Pancreas (tissue), 10 donors: ENCODE measurements around the gene POLA2. TPM values are rescaled to one million over a fixed set of nuclear protein-coding genes. Genes with fewer than 3 reads are reported as not detected.

Source experiments
- ATAC-seq, 4 donors: fragments of 200-7000 bp; cut with Tn5 transposase; one replicate each; pipeline versions ENCODE4 v1.8.0 to v1.9.1; 2020; ENCODE audit warnings: mild to moderate bottlenecking in 4 of 4, moderate library complexity in 4 of 4
- DNase-seq, 6 donors: peaks; one replicate each; pipeline ENCODE4 v3.0.0-alpha.2; 2020
- FAIRE-seq: peaks from 2 replicates; lab custom pipeline; 2012; peaks lifted over from hg19 to GRCh38; lab: Jason Lieb, UNC
- H3K27ac ChIP-seq, 4 donors: fragments of 200-600 bp; sonication (generic); 1 replicate in 3 of 4; 2 replicates in 1 of 4; pipeline versions ENCODE4 v1.5.0 to v1.8.0; 2020
- H3K27me3 ChIP-seq, 4 donors: fragments of 200-600 bp; one replicate each; pipeline ENCODE4 v1.8.0; 2021
- H3K36me3 ChIP-seq, 3 donors: fragments of 200-600 bp; sonication (generic) in 1 of 3; one replicate each; pipeline versions ENCODE4 v1.5.0 to v1.8.0; 2020 to 2021
- H3K4me1 ChIP-seq, 3 donors: fragments of 200-600 bp; one replicate each; pipeline ENCODE4 v1.8.0; 2021
- H3K4me3 ChIP-seq, 4 donors: fragments of 200-600 bp; sonication (generic) in 2 of 4; one replicate each; pipeline versions ENCODE4 v1.5.0 to v1.8.0; 2020 to 2021
- H3K9me3 ChIP-seq, 4 donors: fragments of 200-600 bp; one replicate each; pipeline ENCODE4 v1.8.0; 2021
- CTCF ChIP-seq, 4 donors: fragments of 200-600 bp; sonication (generic) in 3 of 4; IDR thresholded peaks; one replicate each; pipeline versions ENCODE4 v1.5.0 to v1.8.0; 2021; ENCODE audit warnings: antibody characterized with exemption in 4 of 4
- WGBS, 2 donors: extraction: QIAGEN DNeasy Blood & Tissue Kit; methylation state at CpG; one replicate each; pipeline ENCODE4 v1.1.7; 2013; 5-methylcytosine and 5-hydroxymethylcytosine counted together
- intact Hi-C, 3 donors: fragments of 100-400 bp; cut with DNase I; formaldehyde crosslinking; loops; one replicate each; pipeline versions ENCODE4 v1.11.1 to v1.14.2; 2022
- polyA plus RNA-seq, 2 donors: library from polyadenylated mRNA; stranded (reverse); fragments of 200-250 nt; gene quantifications; one replicate each; pipeline ENCODE4 v1.2.3, GENCODE V29; 2013
- total RNA-seq, 6 donors: library from RNA; stranded (reverse); fragmentation: NEBNext Ultra II Directional in 4 of 6; extraction: Animal tissue kit (Norgen Biotek cat#: 25700) in 4 of 6; gene quantifications; one replicate each; pipeline versions ENCODE4 v1.2.1 to v1.2.4, GENCODE V29; 2021 to 2023
- donor health status: healthy with polysubstance abuse.
- donor health status: DM: no; HTN: no; CAD: no; lungs with moderate emphysema.
- donor health status: DM: no; HTN: no; CAD: no.
- donor health status: control.
- donor health status: control.
- donor health status: Bipolar disorder and iron deficiency.
- donor health status: DM: yes; HTN: yes; CAD: no.
- donor health status: DM: no; HTN: no; CAD: no.
- donor health status: DM: no; HTN: no; CAD: no.
- donor health status: DM: yes; HTN: yes; CAD: no.

Gene POLA2
- total and polyA plus RNA-seq, 8 donors: 3.1 to 7.5 (median 5.6) TPM

- no peaks in the 10 kb centered on the region for H3K4me1 ChIP-seq
- H3K36me3 ChIP-seq: peaks cover 0 to 12% (median 0%) of the 10 kb centered on the region in 3 donors
- DNase-seq (no peak), ATAC-seq (peak in 3 of 4 donors; percentile 39 to 55 (median 39)), FAIRE-seq (no peak)
- H3K27ac ChIP-seq: no peak overlapping the region
- H3K4me3 ChIP-seq: no peak overlapping the region
- intact Hi-C loops: no loop called here
- no peaks in the 10 kb centered on the region for H3K9me3 ChIP-seq
- TF ChIP-seq CTCF (IDR thresholded peaks at IDR 0.05): no peak
- 82 to 84% methylated on average over 8 of the region's 8 CpGs for WGBS, 2 donors
- H3K27me3 ChIP-seq: no peaks in the 10 kb centered on the region
These were observed 36.4 kb downstream of the POLA2 start for GRCh38 chr11:65298131-65298535.

GRCh38 chr11:65298655-65299179 lies 37.0 kb downstream of the POLA2 start:
- WGBS, 2 donors: 87 to 90% methylated on average over 12 of the region's 12 CpGs
- Histone ChIP-seq H3K4me3 (no peak overlapping the region), H3K27me3 (no peaks in the 10 kb centered on the region), H3K36me3 (peaks cover 0 to 12% (median 0%) of the 10 kb centered on the region in 3 donors), H3K27ac (no peak overlapping the region), H3K9me3 (no peaks in the 10 kb centered on the region), H3K4me1 (no peaks in the 10 kb centered on the region)
- intact Hi-C loops: no loop called here
- ATAC-seq (peak in 3 of 4 donors; percentile 8 to 33 (median 14)), DNase-seq (no peak), FAIRE-seq (no peak)
- TF ChIP-seq CTCF (IDR thresholded peaks at IDR 0.05): no peak

GRCh38 chr11:65300621-65301275 lies 39.0 kb downstream of the POLA2 start:
- no peaks in the 10 kb centered on the region for H3K9me3 ChIP-seq
- no peak overlapping the region for H3K4me3 ChIP-seq
- no peaks in the 10 kb centered on the region for H3K27me3 ChIP-seq
- intact Hi-C loops: no loop called here
- peaks cover 3 to 8% (median 8%) of the 10 kb centered on the region in 3 donors for H3K4me1 ChIP-seq
- no peak for FAIRE-seq
- peaks cover 0 to 2% (median 0%) of the 10 kb centered on the region in 3 donors for H3K36me3 ChIP-seq
- DNase-seq: no peak
- TF ChIP-seq CTCF (IDR thresholded peaks at IDR 0.05): no peak
- H3K27ac ChIP-seq: no peak overlapping the region
- WGBS, 2 donors: 77 to 85% methylated on average over 17 of the region's 17 CpGs
- no peak for ATAC-seq

- peaks cover 3 to 15% (median 14%) of the 10 kb centered on the region in 3 donors for H3K4me1 ChIP-seq
- no peaks in the 10 kb centered on the region for H3K9me3 ChIP-seq
- DNase-seq (no peak), ATAC-seq (peak in 1 of 4 donors; percentile 24), FAIRE-seq (no peak)
- no peak for TF ChIP-seq CTCF (IDR thresholded peaks at IDR 0.05)
- no peaks in the 10 kb centered on the region for H3K27me3 ChIP-seq
- H3K4me3 ChIP-seq: no peak overlapping the region
- WGBS, 2 donors: 81 to 84% methylated on average over 10 to 12 of the region's 12 CpGs
- intact Hi-C loops: no loop called here
- H3K27ac ChIP-seq: no peak overlapping the region
- H3K36me3 ChIP-seq: no peaks in the 10 kb centered on the region
These were observed 39.9 kb downstream of the POLA2 start for GRCh38 chr11:65301491-65302329.
